Mucosa of descending colon (tissue), 3 donors: ENCODE measurements around the gene FANK1. TPM values are rescaled to one million over a fixed set of nuclear protein-coding genes. Genes with fewer than 3 reads are reported as not detected.
A peak's percentile ranks its signal among the peaks of the same experiment; 100 is the strongest.
"Not testable (repeated sequence)": the region's sequence is repeated elsewhere in the genome, so short reads cannot be mapped to it uniquely, and the experiment has no call there.

ENCODE experiments used
- ATAC-seq: fragments of 200-7000 bp; cut with Tn5 transposase; one replicate; pipeline ENCODE4 v1.9.1; 2020; ENCODE audit warnings: mild to moderate bottlenecking, moderate library complexity
- DNase-seq, 3 donors: peaks; one replicate each; pipeline ENCODE4 v3.0.0-alpha.2; 2020
- H3K36me3 ChIP-seq: fragments of 200-600 bp; one replicate; pipeline ENCODE4 v1.8.0; 2021; ENCODE audit warnings: low read depth, mild to moderate bottlenecking
- H3K4me1 ChIP-seq: fragments of 200-600 bp; one replicate; pipeline ENCODE4 v1.8.0; 2021; ENCODE audit warnings: low read depth, mild to moderate bottlenecking
- H3K4me3 ChIP-seq: fragments of 200-600 bp; one replicate; pipeline ENCODE4 v1.8.0; 2021; ENCODE audit warnings: mild to moderate bottlenecking
- H3K9me3 ChIP-seq: fragments of 200-600 bp; one replicate; pipeline ENCODE4 v1.8.0; 2021; ENCODE audit warnings: mild to moderate bottlenecking
- CTCF ChIP-seq: fragments of 200-600 bp; IDR thresholded peaks from one replicate; pipeline ENCODE4 v1.8.0; 2022; ENCODE audit warnings: antibody characterized with exemption, mild to moderate bottlenecking
- intact Hi-C, 2 donors: fragments of 100-400 bp; cut with DNase I in 1 of 2; cut with micrococcal nuclease in 1 of 2; formaldehyde crosslinking; loops; one replicate each; pipeline versions ENCODE4 v1.11.0 to v1.11.1; 2022; cut with DNase I, micrococcal nuclease
- total RNA-seq, 3 donors: library from RNA; stranded (reverse); fragmentation: NEBNext Ultra II Directional in 2 of 3; extraction: Animal tissue kit (Norgen Biotek cat#: 25700) in 2 of 3; gene quantifications; one replicate each; pipeline versions ENCODE4 v1.2.1 to v1.2.4, GENCODE V29; 2021 to 2023
- donor health status: DM: no; HTN: no; CAD: no; lungs with moderate emphysema.
- donor health status: DM: no; HTN: no; CAD: no.
- donor health status: DM: no; HTN: yes; CAD: no.

The FANK1 gene
- total RNA-seq, 3 donors from 2014 or later: 4.2 to 10.3 (median 7.4) TPM

DNA sequence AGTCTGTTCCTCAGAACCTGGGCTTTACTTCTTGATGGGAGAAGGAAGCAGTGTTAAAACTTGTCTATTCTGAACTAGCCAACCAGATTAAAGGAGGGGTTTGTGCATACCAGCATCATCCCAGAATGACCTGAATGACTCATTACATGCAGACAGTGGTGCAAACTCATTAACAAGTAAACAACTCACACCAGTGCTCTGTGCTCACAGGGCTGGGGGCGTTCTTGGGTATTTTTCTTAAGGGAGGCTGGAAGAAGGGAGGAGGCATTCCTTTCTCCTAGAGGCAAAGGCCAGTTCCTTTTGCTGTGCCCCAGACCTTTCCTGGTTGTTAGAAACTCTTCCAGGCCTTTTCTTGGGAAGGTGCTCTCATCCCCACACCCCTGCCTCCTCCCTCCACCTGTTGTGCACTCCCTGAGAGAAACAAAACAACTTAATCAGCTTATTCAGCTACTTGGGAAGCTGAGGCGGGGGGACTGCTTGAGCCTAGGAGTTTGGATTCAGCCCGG, 6.8 kb downstream of the FANK1 start:
- H3K9me3 ChIP-seq, H3K36me3 ChIP-seq, intact Hi-C loops, H3K4me1 ChIP-seq, H3K4me3 ChIP-seq, ATAC-seq, DNase-seq: not testable (repeated sequence)

DNA sequence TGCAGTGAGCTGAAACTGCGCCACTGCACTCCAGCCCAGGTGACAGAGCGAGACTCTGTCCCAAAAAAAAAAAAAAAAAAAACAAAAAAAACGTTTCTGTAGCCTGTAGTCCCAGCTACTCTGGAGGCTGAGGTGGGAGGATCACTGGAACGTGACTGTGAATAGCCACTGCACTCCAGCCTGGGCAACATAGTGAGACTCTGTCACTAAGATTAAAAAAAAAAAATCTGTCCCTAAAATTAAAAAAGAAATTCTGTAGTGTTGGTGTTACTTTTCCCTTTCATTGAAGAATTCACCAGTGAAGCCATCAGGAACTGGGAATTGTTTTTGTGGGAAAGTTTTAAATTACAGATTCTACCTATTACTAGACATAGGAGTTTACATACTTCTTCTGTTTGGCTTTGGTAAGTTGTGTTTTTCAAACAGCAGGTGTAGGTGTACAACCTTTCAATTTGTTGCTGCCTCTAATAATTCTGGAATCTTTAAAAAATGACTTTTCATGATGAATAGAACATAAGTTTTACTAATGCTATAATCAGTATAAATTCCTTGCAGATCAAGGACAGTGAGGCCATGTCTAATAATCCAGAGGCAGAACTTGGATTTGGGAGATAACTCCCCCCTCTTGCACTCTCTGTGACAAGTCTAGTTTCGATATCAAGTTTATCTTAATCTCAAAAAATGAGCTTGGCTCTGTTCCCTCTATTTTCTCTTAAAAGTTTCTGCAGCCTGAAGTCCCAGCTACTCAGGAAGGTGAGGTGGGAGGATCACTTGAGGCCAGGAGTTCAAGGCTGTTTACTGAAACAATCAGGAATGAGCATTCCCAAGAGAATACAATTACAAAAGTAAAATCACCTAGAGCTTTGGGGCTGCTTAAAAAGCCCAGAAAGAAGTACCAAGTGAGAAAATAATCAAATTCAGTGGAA, 9.0 kb downstream of the FANK1 start:
- H3K4me1 ChIP-seq, DNase-seq, intact Hi-C loops, H3K4me3 ChIP-seq, ATAC-seq, H3K36me3 ChIP-seq, H3K9me3 ChIP-seq: not testable (repeated sequence)

GRCh38 chr10:125907598-125907997, 11.2 kb downstream of the FANK1 start:
- H3K4me1 ChIP-seq, intact Hi-C loops, H3K36me3 ChIP-seq, H3K4me3 ChIP-seq, H3K9me3 ChIP-seq: not testable (repeated sequence)
- ATAC-seq: peak; percentile 81
- DNase-seq: peak in 1 of 3 donors; percentile 80

GRCh38 chr10:125908813-125909212, 12.4 kb downstream of the FANK1 start:
- H3K4me3 ChIP-seq, H3K4me1 ChIP-seq, intact Hi-C loops, H3K36me3 ChIP-seq, DNase-seq, ATAC-seq, H3K9me3 ChIP-seq: not testable (repeated sequence)

DNA sequence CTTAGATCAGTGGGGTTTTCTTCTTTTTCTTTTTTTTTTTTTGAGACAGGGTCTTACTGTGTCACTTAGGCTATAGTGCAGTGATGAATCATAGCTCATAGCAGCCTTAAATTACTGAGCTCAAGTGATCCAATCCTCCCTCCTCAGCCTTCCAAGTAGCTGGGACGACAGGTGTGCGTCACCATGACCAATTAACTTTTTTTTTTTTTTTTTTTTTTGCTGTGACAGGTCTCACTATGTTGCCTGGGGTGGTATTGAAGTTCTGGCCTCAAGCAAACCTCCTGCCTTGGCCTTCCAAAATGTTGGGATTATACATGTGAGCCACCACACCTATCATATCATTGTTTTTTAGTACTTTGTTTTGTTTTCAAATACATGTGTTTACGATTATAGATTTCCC, 13.1 kb downstream of the FANK1 start:
- ATAC-seq, H3K9me3 ChIP-seq, intact Hi-C loops, DNase-seq, H3K36me3 ChIP-seq, H3K4me1 ChIP-seq, H3K4me3 ChIP-seq: not testable (repeated sequence)

- DNase-seq: peak in 1 of 3 donors; percentile 64
- Histone ChIP-seq H3K9me3 (peaks cover 2% of the 10 kb centered on the region), H3K4me1 (peaks cover 9% of the 10 kb centered on the region), H3K36me3 (peaks cover 3% of the 10 kb centered on the region), H3K4me3 (no peak overlapping the region)
- TF ChIP-seq CTCF: no peak
- intact Hi-C loops: no loop called here
- peak; percentile 65 for ATAC-seq
Measured at GRCh38 chr10:125911145-125911544, 14.8 kb downstream of the FANK1 start.

GRCh38 chr10:125911990-125912389, 15.6 kb downstream of the FANK1 start:
- TF ChIP-seq CTCF: no peak
- peak; percentile 71 to 89 (median 73) for DNase-seq
- Histone ChIP-seq H3K4me3 (no peak overlapping the region), H3K9me3 (peaks cover 2% of the 10 kb centered on the region), H3K4me1 (peaks cover 9% of the 10 kb centered on the region), H3K36me3 (peaks cover 3% of the 10 kb centered on the region)
- ATAC-seq: peak; percentile 86
- intact Hi-C loops: no loop called here

DNA sequence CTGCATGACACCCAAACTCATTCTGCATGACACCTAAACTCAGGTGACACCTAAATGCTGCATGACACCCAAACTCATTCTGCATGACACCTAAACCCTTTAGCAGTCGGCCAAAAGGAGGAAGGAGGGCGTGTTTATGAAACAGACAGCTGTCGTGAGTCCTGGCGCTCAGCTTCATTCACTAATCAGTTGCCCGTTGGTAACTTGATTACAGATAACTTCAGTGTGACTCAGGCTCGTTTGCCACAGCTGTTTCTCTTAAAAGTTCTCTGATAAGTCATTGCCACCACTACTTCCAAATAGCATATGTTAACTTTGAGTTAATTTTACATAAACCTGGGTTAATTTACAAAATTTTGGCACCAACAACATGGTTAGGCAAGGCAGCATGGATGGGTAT, 16.9 kb downstream of the FANK1 start:
- peak; percentile 70 for ATAC-seq

More for the DNA sequence above, 16.9 kb downstream of the FANK1 start:
- H3K9me3 ChIP-seq, H3K36me3 ChIP-seq, H3K4me1 ChIP-seq, intact Hi-C loops, H3K4me3 ChIP-seq: not testable (repeated sequence)
- DNase-seq: peak in 1 of 3 donors; percentile 50
